ENCODE data around the gene FMNL3.

Gene FMNL3

GRCh38 chr12:49651855-49652254, 55.4 kb downstream of the FMNL3 start (continued):
- TF ChIP-seq ZNF70 (CRISPR knock-in tag; IDR thresholded peaks at IDR 0.05) (no peak), ZFP30 (CRISPR knock-in tag; IDR thresholded peaks at IDR 0.05) (no peak)

- TF ChIP-seq ZNF565 (CRISPR knock-in tag; conservative IDR thresholded peaks at IDR 0.05; ENCODE audit: low read depth) = no peak
- no peak for ATAC-seq
These were observed 57.3 kb downstream of the FMNL3 start for GRCh38 chr12:49649892-49650291.

- TF ChIP-seq SNAI2 (CRISPR knock-in tag; IDR thresholded peaks at IDR 0.05) (no peak), ZNF70 (CRISPR knock-in tag; IDR thresholded peaks at IDR 0.05) (no peak), CREB5 (CRISPR knock-in tag; IDR thresholded peaks at IDR 0.05; ENCODE audit: low read depth) (no peak), ESRRG (CRISPR knock-in tag; IDR thresholded peaks at IDR 0.05) (no peak), TOX (CRISPR knock-in tag; IDR thresholded peaks at IDR 0.05; ENCODE audit: borderline replicate concordance) (no peak), ZNF565 (CRISPR knock-in tag; conservative IDR thresholded peaks at IDR 0.05; ENCODE audit: low read depth) (no peak), ZNF8 (CRISPR knock-in tag; IDR thresholded peaks at IDR 0.05) (no peak), ZC3H10 (CRISPR knock-in tag; IDR thresholded peaks at IDR 0.05) (no peak), GLIS3 (CRISPR knock-in tag; IDR thresholded peaks at IDR 0.05) (no peak), POU6F1 (CRISPR knock-in tag; IDR thresholded peaks at IDR 0.05; ENCODE audit: borderline replicate concordance, low read depth) (no peak), RARB (CRISPR knock-in tag; IDR thresholded peaks at IDR 0.05) (no peak), ZFP30 (CRISPR knock-in tag; IDR thresholded peaks at IDR 0.05) (no peak), ARNTL (CRISPR knock-in tag; IDR thresholded peaks at IDR 0.05; ENCODE audit: borderline replicate concordance, low read depth) (no peak), ISL1 (CRISPR knock-in tag; IDR thresholded peaks at IDR 0.05) (no peak), CSDC2 (CRISPR knock-in tag; IDR thresholded peaks at IDR 0.05) (no peak), TCF4 (CRISPR knock-in tag; IDR thresholded peaks at IDR 0.05; ENCODE audit: borderline replicate concordance) (no peak), PATZ1 (CRISPR knock-in tag; IDR thresholded peaks at IDR 0.05; ENCODE audit: borderline replicate concordance) (no peak), ZFP3 (CRISPR knock-in tag; IDR thresholded peaks at IDR 0.05) (no peak), TSHZ2 (CRISPR knock-in tag; IDR thresholded peaks at IDR 0.05) (no peak)
- no peak for ATAC-seq
These were observed 57.8 kb downstream of the FMNL3 start for GRCh38 chr12:49649445-49649844.

GRCh38 chr12:49648712-49649003, 58.5 kb downstream of the FMNL3 start:
- no peak for TF ChIP-seq TSHZ2 (CRISPR knock-in tag; IDR thresholded peaks at IDR 0.05)
- TF ChIP-seq ISL1 (CRISPR knock-in tag; IDR thresholded peaks at IDR 0.05) = no peak
- no peak for TF ChIP-seq TCF4 (CRISPR knock-in tag; IDR thresholded peaks at IDR 0.05; ENCODE audit: borderline replicate concordance)
- no peak for TF ChIP-seq PATZ1 (CRISPR knock-in tag; IDR thresholded peaks at IDR 0.05; ENCODE audit: borderline replicate concordance)
- TF ChIP-seq ZFP3 (CRISPR knock-in tag; IDR thresholded peaks at IDR 0.05) = no peak
- no peak for TF ChIP-seq PPARA (CRISPR knock-in tag; IDR thresholded peaks at IDR 0.05; ENCODE audit: borderline replicate concordance)
- no peak for TF ChIP-seq CSRNP3 (CRISPR knock-in tag; IDR thresholded peaks at IDR 0.05)
- TF ChIP-seq CREB5 (CRISPR knock-in tag; IDR thresholded peaks at IDR 0.05; ENCODE audit: low read depth) = no peak
- no peak for TF ChIP-seq RARB (CRISPR knock-in tag; IDR thresholded peaks at IDR 0.05)
- TF ChIP-seq ZNF70 (CRISPR knock-in tag; IDR thresholded peaks at IDR 0.05) = no peak
- no peak for ATAC-seq

All from SK-N-SH treated with all-trans-retinoic acid at 6 μM for 48 hours (cell line).